IMR-90 (cell line): ENCODE data around the gene MTUS2. TPM values are rescaled to one million over a fixed set of nuclear protein-coding genes. Genes with fewer than 3 reads are reported as not detected.

Experiments
- ATAC-seq: fragments of 200-7000 bp; cut with Tn5 transposase; 2 replicates; pipeline ENCODE4 v1.9.1; 2020; ENCODE audit warnings: low read depth, mild to moderate bottlenecking, moderate library complexity
- BruUV-seq: library from RNA; stranded (reverse); fragments of 400-500 nt; replicated peaks from 2 replicates; lab custom pipeline; 2021; lab: Mats Ljungman, UMichigan
- CTCF ChIA-PET: fragments of 300-600 bp; formaldehyde crosslinking; extraction: SDS; loops from one replicate; lab custom pipeline; 2021; ENCODE audit warnings: antibody characterized with exemption; lab: Yijun Ruan, JAX
- POLR2A ChIA-PET: fragments of 300-600 bp; sonication (Branson Sonifier 250); formaldehyde crosslinking; loops from one replicate; lab custom pipeline; 2022; ENCODE audit warnings: antibody characterized with exemption; ENCODE audit not compliant: unreplicated experiment; lab: Charles Lee
- DNase-seq: peaks from one replicate; pipeline ENCODE4 v3.0.0; 2013
- H2AFZ ChIP-seq: replicated peaks from 2 replicates; pipeline ENCODE3; 2013; ENCODE audit warnings: low read length, mild to moderate bottlenecking; ENCODE audit not compliant: poor library complexity
- H2AK5ac ChIP-seq: 2 replicates; pipeline ENCODE4 v1.6.1; 2013; ENCODE audit warnings: low read depth, low read length, inconsistent platforms
- H2AK9ac ChIP-seq: replicated peaks from 2 replicates; pipeline ENCODE3; 2013; ENCODE audit warnings: mild to moderate bottlenecking, low read depth, low read length, moderate library complexity; ENCODE audit not compliant: poor library complexity
- H2BK120ac ChIP-seq: 2 replicates; pipeline ENCODE4 v1.6.1; 2013; ENCODE audit warnings: low read depth, low read length, inconsistent platforms
- H2BK15ac ChIP-seq: 3 replicates; pipeline ENCODE4 v1.6.1; 2013; ENCODE audit warnings: low read depth, low read length, inconsistent platforms
- H2BK20ac ChIP-seq: 2 replicates; pipeline ENCODE4 v1.6.1; 2013; ENCODE audit warnings: low read depth, mild to moderate bottlenecking, inconsistent platforms, low read length, moderate library complexity
- H2BK5ac ChIP-seq: 2 replicates; pipeline ENCODE4 v1.6.1; 2013; ENCODE audit warnings: mild to moderate bottlenecking, low read depth, low read length, inconsistent platforms; ENCODE audit not compliant: poor library complexity, severe bottlenecking
- H3K14ac ChIP-seq: replicated peaks from 2 replicates; pipeline ENCODE4 v1.6.1; 2013; ENCODE audit warnings: low read depth, low read length, inconsistent platforms
- H3K18ac ChIP-seq: 2 replicates; pipeline ENCODE4 v1.6.1; 2013; ENCODE audit warnings: low read depth, low read length, control low read depth
- H3K23ac ChIP-seq: 2 replicates; pipeline ENCODE4 v1.6.1; 2013; ENCODE audit warnings: low read depth, low read length, inconsistent platforms
- H3K27ac ChIP-seq: 2 replicates; pipeline ENCODE4 v1.5.1; 2013; ENCODE audit warnings: mild to moderate bottlenecking, control low read depth, low read length; ENCODE audit not compliant: insufficient read depth
- H3K27me3 ChIP-seq: 2 replicates; pipeline ENCODE4 v1.6.1; 2013; ENCODE audit warnings: low read length; ENCODE audit not compliant: control insufficient read depth, insufficient read depth
- H3K36me3 ChIP-seq: 2 replicates; pipeline ENCODE4 v1.6.1; 2013; ENCODE audit warnings: low read length, mixed read lengths; ENCODE audit not compliant: control insufficient read depth, insufficient read depth
- H3K4ac ChIP-seq: 2 replicates; pipeline ENCODE4 v1.6.1; 2013; ENCODE audit warnings: low read depth, low read length, inconsistent platforms
- H3K4me1 ChIP-seq: 2 replicates; pipeline ENCODE4 v1.6.1; 2013; ENCODE audit warnings: low read length, mixed read lengths; ENCODE audit not compliant: control insufficient read depth, insufficient read depth
- H3K4me2 ChIP-seq: 2 replicates; pipeline ENCODE4 v1.6.1; 2013; ENCODE audit warnings: low read depth, mild to moderate bottlenecking, control low read depth, low read length, moderate library complexity
- H3K4me3 ChIP-seq: 2 replicates; pipeline ENCODE4 v1.5.1; 2013; ENCODE audit warnings: low read depth, mild to moderate bottlenecking, control low read depth, low read length, moderate library complexity; ENCODE audit not compliant: insufficient read depth
- H3K56ac ChIP-seq: 2 replicates; pipeline ENCODE4 v1.6.1; 2013; ENCODE audit warnings: low read length, inconsistent platforms; ENCODE audit not compliant: insufficient read depth; ENCODE audit errors: extremely low read depth
- H3K79me1 ChIP-seq, 2 experiments: 2 replicates each; pipeline ENCODE4 v1.6.1; 2013; ENCODE audit warnings: low read length in 2 of 2, inconsistent platforms in 1 of 2, low read depth in 1 of 2
- H3K9ac ChIP-seq: 2 replicates; pipeline ENCODE4 v1.6.1; 2013; ENCODE audit warnings: low read depth, low read length, control low read depth
- H3K9me1 ChIP-seq: 2 replicates; pipeline ENCODE4 v1.6.1; 2013; ENCODE audit warnings: low read length, inconsistent platforms; ENCODE audit not compliant: insufficient read depth
- H3K9me3 ChIP-seq: 2 replicates; pipeline ENCODE4 v1.6.1; 2013; ENCODE audit warnings: low read length; ENCODE audit not compliant: control insufficient read depth, insufficient read depth
- H4K20me1 ChIP-seq: 2 replicates; pipeline ENCODE4 v1.6.1; 2013; ENCODE audit warnings: low read length, inconsistent platforms; ENCODE audit not compliant: insufficient read depth
- H4K5ac ChIP-seq: 2 replicates; pipeline ENCODE4 v1.6.1; 2013; ENCODE audit warnings: mild to moderate bottlenecking, low read depth, low read length, control low read depth
- H4K8ac ChIP-seq, 2 experiments: 2 replicates each; pipeline ENCODE4 v1.6.1; 2013; ENCODE audit warnings: low read depth in 2 of 2, low read length in 2 of 2, control low read depth in 1 of 2, inconsistent platforms in 1 of 2
- H4K91ac ChIP-seq: 2 replicates; pipeline ENCODE4 v1.6.1; 2013; ENCODE audit warnings: low read depth, low read length, inconsistent platforms; ENCODE audit not compliant: insufficient read depth
- FOS ChIP-seq: fragments of 150-350 bp; IDR thresholded peaks from 2 replicates; pipeline ENCODE4 v1.6.1; 2016; ENCODE audit warnings: low read depth, low read length
- RAD21 ChIP-seq: IDR thresholded peaks from 2 replicates; pipeline ENCODE4 v1.6.1; 2012; ENCODE audit warnings: low read length, improper control_type of control experiment
- RCOR1 ChIP-seq: IDR thresholded peaks from 2 replicates; pipeline ENCODE4 v1.6.1; 2012; ENCODE audit warnings: mild to moderate bottlenecking, low read length, improper control_type of control experiment; ENCODE audit not compliant: insufficient replicate concordance
- RFX5 ChIP-seq: IDR thresholded peaks from 2 replicates; pipeline ENCODE4 v1.8.0; 2012; ENCODE audit warnings: low read depth, mild to moderate bottlenecking, low read length, moderate library complexity
- SMC3 ChIP-seq: fragments of 150-350 bp; IDR thresholded peaks from 2 replicates; pipeline ENCODE4 v1.6.1; 2016; ENCODE audit warnings: low read depth, mild to moderate bottlenecking, antibody characterized with exemption, low read length, moderate library complexity
- WGBS, 2 experiments: methylation state at CpG; one replicate each; pipeline versions ENCODE4 v1.1.5 to v1.1.7; 2013; ENCODE audit warnings: missing lambda C conversion rate in 2 of 2; ENCODE audit not compliant: insufficient read length in 1 of 2; ENCODE audit errors: extremely low coverage in 2 of 2; 5-methylcytosine and 5-hydroxymethylcytosine counted together
- dilution Hi-C: fragments of 300-500 bp; cut with HindIII; formaldehyde crosslinking; loops from one replicate; pipeline ENCODE4 v1.14.3; 2018; ENCODE audit warnings: low sequenced_read_pairs; ENCODE audit not compliant: unreplicated experiment
- in situ Hi-C: fragments of 300-500 bp; cut with MboI; formaldehyde crosslinking; loops from 3 replicates; pipeline ENCODE4 v1.14.3; 2019; ENCODE audit warnings: low sequenced_read_pairs, inconsistent platforms, mixed read lengths
- intact Hi-C: fragments of 100-400 bp; cut with micrococcal nuclease; formaldehyde crosslinking; loops from 2 replicates; pipeline ENCODE4 v1.10.0; 2022
- polyA plus RNA-seq, 3 experiments: library from polyadenylated mRNA; depleted of rRNA; stranded (reverse); fragments of >200 nt; gene quantifications; 2 replicates each; pipeline ENCODE4 v1.2.3, GENCODE V29; 2012; ENCODE audit warnings: low replicate concordance in 1 of 3
- total RNA-seq: library from RNA; depleted of rRNA; stranded (reverse); fragments of >200 nt; gene quantifications from 2 replicates; pipeline ENCODE4 v1.2.3, GENCODE V29; 2012

The MTUS2 gene
- total and polyA plus RNA-seq, 2 of the 4 experiments (the other 2 are of a cell fraction): under 0.01 to 0.02 TPM

DNA sequence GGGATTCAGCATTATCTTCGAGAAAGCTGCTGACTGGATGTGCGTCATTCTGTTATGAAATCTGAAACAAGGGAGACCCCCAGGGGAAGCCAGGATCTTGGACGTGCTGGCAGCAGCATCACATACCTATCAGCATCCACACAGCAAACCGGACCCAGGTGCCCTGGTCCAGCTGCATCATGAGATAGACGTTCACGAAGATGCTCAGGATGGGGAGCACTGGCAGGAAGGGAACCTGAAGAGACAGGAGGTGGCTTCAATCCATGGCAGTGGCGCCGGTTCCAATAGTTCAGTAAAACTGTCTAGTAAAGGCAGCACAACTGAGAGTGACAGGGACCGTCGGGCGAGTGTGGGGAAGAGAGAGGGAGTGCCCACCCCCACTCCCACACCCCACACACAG is 695.9 kb downstream of the MTUS2 start:
- no peak overlapping the region for H2BK20ac ChIP-seq
- H3K18ac ChIP-seq: no peak overlapping the region
- BruUV-seq: no TSS peak
- H3K27ac ChIP-seq: no peak overlapping the region
- no peak overlapping the region for H3K14ac ChIP-seq
- TF ChIP-seq FOS: no peak
- no peak for TF ChIP-seq SMC3
- no peak for TF ChIP-seq RCOR1
- TF ChIP-seq RFX5: no peak
- no peak for TF ChIP-seq RAD21
- H2BK120ac ChIP-seq: no peak overlapping the region
- no peaks in the 10 kb centered on the region for H3K27me3 ChIP-seq
- DNase-seq (no peak), ATAC-seq (no peak)
- peaks cover 12 to 32% of the 10 kb centered on the region in 2 experiments for H3K79me1 ChIP-seq
- ChIA-PET CTCF (no interaction called here), POLR2A (no interaction called here)
- dilution Hi-C loops: no loop called here
- H2AK5ac ChIP-seq: no peak overlapping the region
- no peak overlapping the region for H2AFZ ChIP-seq
- intact Hi-C loops: no loop called here
- no peak overlapping the region for H4K8ac ChIP-seq
- H3K56ac ChIP-seq: no peak overlapping the region
- no peak overlapping the region for H4K5ac ChIP-seq
- H4K91ac ChIP-seq: no peak overlapping the region
- no peak overlapping the region for H3K9ac ChIP-seq
- H3K23ac ChIP-seq: no peak overlapping the region
- H3K9me3 ChIP-seq: no peaks in the 10 kb centered on the region
- H3K9me1 ChIP-seq: peaks cover 6% of the 10 kb centered on the region; the same call in 1 of the 2 replicates
- peaks cover 8% of the 10 kb centered on the region for H3K4me1 ChIP-seq
- H3K4me3 ChIP-seq: no peak overlapping the region
- no peak overlapping the region for H2AK9ac ChIP-seq
- peaks cover 10% of the 10 kb centered on the region for H4K20me1 ChIP-seq
- H3K4me2 ChIP-seq: no peak overlapping the region
- no peak overlapping the region for H2BK15ac ChIP-seq
- no peak overlapping the region for H3K4ac ChIP-seq
- WGBS, 2 experiments: no CpG with 5 or more reads among the region's 11 CpGs
- in situ Hi-C loops: no loop called here
- peaks cover 57% of the 10 kb centered on the region for H3K36me3 ChIP-seq
- H2BK5ac ChIP-seq: no peak overlapping the region
